HepG2 (cell line): ENCODE data around the gene FGD6.

ENCODE experiments used
- CTCF ChIP-seq: sonication (generic); formaldehyde crosslinking; IDR thresholded peaks from 2 replicates; pipeline ENCODE4 v1.5.0; 2020; ENCODE audit warnings: mild to moderate bottlenecking, missing genetic modification reagents, moderate library complexity
- GPN1 ChIP-seq: sonication (generic); formaldehyde crosslinking; IDR thresholded peaks from 2 replicates; pipeline ENCODE4 v1.5.1; 2020; ENCODE audit warnings: missing genetic modification reagents, borderline replicate concordance
- ZBTB43 ChIP-seq: sonication (generic); formaldehyde crosslinking; conservative IDR thresholded peaks from 2 replicates; pipeline ENCODE4 v1.4.0; 2020; ENCODE audit warnings: missing genetic modification reagents
- ZNF337 ChIP-seq: sonication (generic); formaldehyde crosslinking; IDR thresholded peaks from 2 replicates; pipeline ENCODE4 v1.5.1; 2020; ENCODE audit warnings: missing genetic modification reagents, low read depth, mild to moderate bottlenecking, borderline replicate concordance

GRCh38 chr12:95177201-95177768 lies 40.0 kb downstream of the FGD6 start:
- no peak for TF ChIP-seq GPN1 (CRISPR knock-in tag)
- no peak for TF ChIP-seq ZBTB43 (CRISPR knock-in tag)
- TF ChIP-seq CTCF (CRISPR knock-in tag) = no peak
- TF ChIP-seq ZNF337 (CRISPR knock-in tag) = no peak
